Activated T-cell treated with anti-CD3 and anti-CD28 coated beads for 1 hour (primary cell): ENCODE data around the gene STXBP3.
"Not testable (repeated sequence)": the region's sequence is repeated elsewhere in the genome, so short reads cannot be mapped to it uniquely, and the experiment has no call there.

Experiments used
- DNase-seq: peaks from one replicate; pipeline ENCODE4 v3.0.0-alpha.2; 2020; ENCODE audit warnings: low read depth

STXBP3 gene

GRCh38 chr1:108732398-108732797 lies 14.1 kb upstream of the STXBP3 start:
- DNase-seq, result no peak

- no peak for DNase-seq
Observed at GRCh38 chr1:108734171-108734865, 12.2 kb upstream of the STXBP3 start.

GRCh38 chr1:108742253-108742652 lies 4.2 kb upstream of the STXBP3 start:
- no peak for DNase-seq

- no peak for DNase-seq
Observed at GRCh38 chr1:108745980-108746381, 493 bp upstream of the STXBP3 start.

GRCh38 chr1:108747171-108747850 lies 837 bp downstream of the STXBP3 start:
- DNase-seq, result no peak

- DNase-seq, result no peak
Observed at GRCh38 chr1:108747898-108748297, 1.4 kb downstream of the STXBP3 start.

- no peak for DNase-seq
Observed at GRCh38 chr1:108749081-108749480, 2.6 kb downstream of the STXBP3 start.

GRCh38 chr1:108750476-108751181 lies 4.2 kb downstream of the STXBP3 start:
- no peak for DNase-seq

- DNase-seq, result no peak
Observed at GRCh38 chr1:108753363-108753762, 6.9 kb downstream of the STXBP3 start.

GRCh38 chr1:108758796-108759195 lies 12.3 kb downstream of the STXBP3 start:
- DNase-seq, result no peak

GRCh38 chr1:108767115-108767514 lies 20.6 kb downstream of the STXBP3 start:
- DNase-seq, result no peak

- no peak for DNase-seq
Observed at GRCh38 chr1:108767708-108768107, 21.2 kb downstream of the STXBP3 start.

- DNase-seq, result no peak
Observed at GRCh38 chr1:108777839-108778238, 31.4 kb downstream of the STXBP3 start.

- no peak for DNase-seq
Observed at GRCh38 chr1:108779455-108779854, 33.0 kb downstream of the STXBP3 start.

GRCh38 chr1:108780937-108781574 lies 34.6 kb downstream of the STXBP3 start:
- DNase-seq, result no peak

- not testable (repeated sequence) for DNase-seq
Observed at GRCh38 chr1:108781575-108781944, 35.1 kb downstream of the STXBP3 start.

- no peak for DNase-seq
Observed at GRCh38 chr1:108785264-108785663, 38.8 kb downstream of the STXBP3 start.

- no peak for DNase-seq
Observed at GRCh38 chr1:108785880-108786279, 39.4 kb downstream of the STXBP3 start.

- DNase-seq, result no peak
Observed at GRCh38 chr1:108791790-108792189, 45.3 kb downstream of the STXBP3 start.

GRCh38 chr1:108792420-108792819 lies 45.9 kb downstream of the STXBP3 start:
- DNase-seq, result no peak

GRCh38 chr1:108799001-108799400 lies 52.5 kb downstream of the STXBP3 start:
- no peak for DNase-seq

- no peak for DNase-seq
Observed at GRCh38 chr1:108801101-108801500, 54.6 kb downstream of the STXBP3 start.

GRCh38 chr1:108803548-108803947 lies 57.1 kb downstream of the STXBP3 start:
- DNase-seq, result no peak
